ENCODE measurements around the gene NLRP4.

DNA sequence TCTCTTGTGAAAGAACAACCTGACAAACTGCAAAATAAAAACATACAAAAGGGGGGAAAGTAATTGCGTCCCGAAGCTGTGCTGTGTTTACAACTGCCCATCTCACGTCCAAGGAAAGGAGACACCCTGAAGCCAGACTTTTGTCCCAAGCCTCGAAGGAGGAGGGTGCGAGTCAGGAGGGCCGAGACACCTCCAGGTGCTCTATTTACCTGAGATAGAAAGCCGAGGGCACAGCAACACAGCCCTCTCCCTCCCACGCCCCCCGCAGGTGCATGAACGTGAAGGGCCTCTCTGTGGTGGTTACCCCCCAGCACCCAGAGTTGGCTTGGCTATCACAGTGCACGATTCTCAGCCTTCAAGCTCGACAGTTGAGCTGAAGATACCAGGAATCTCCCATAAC, 62.6 kb downstream of the NLRP4 start:
- TF ChIP-seq, protein P1, sequence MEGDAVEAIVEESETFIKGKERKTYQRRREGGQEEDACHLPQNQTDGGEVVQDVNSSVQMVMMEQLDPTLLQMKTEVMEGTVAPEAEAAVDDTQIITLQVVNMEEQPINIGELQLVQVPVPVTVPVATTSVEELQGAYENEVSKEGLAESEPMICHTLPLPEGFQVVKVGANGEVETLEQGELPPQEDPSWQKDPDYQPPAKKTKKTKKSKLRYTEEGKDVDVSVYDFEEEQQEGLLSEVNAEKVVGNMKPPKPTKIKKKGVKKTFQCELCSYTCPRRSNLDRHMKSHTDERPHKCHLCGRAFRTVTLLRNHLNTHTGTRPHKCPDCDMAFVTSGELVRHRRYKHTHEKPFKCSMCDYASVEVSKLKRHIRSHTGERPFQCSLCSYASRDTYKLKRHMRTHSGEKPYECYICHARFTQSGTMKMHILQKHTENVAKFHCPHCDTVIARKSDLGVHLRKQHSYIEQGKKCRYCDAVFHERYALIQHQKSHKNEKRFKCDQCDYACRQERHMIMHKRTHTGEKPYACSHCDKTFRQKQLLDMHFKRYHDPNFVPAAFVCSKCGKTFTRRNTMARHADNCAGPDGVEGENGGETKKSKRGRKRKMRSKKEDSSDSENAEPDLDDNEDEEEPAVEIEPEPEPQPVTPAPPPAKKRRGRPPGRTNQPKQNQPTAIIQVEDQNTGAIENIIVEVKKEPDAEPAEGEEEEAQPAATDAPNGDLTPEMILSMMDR (IDR thresholded peaks at IDR 0.05; ENCODE audit: low read length), result no peak
- TF ChIP-seq EZH2phosphoT487 (IDR thresholded peaks at IDR 0.05; ENCODE audit: low read length), result no peak
